HG03575 (cell line): Measurements from ENCODE around the gene TRPV4.

ENCODE experiments used
- ATAC-seq: cut with Tn5 transposase; IDR thresholded peaks from one replicate; pipeline ENCODE4 v1.9.1; 2021; ENCODE audit not compliant: unreplicated experiment, insufficient number of reproducible peaks, low FRiP score; ENCODE audit errors: extremely low read depth

Gene TRPV4

DNA sequence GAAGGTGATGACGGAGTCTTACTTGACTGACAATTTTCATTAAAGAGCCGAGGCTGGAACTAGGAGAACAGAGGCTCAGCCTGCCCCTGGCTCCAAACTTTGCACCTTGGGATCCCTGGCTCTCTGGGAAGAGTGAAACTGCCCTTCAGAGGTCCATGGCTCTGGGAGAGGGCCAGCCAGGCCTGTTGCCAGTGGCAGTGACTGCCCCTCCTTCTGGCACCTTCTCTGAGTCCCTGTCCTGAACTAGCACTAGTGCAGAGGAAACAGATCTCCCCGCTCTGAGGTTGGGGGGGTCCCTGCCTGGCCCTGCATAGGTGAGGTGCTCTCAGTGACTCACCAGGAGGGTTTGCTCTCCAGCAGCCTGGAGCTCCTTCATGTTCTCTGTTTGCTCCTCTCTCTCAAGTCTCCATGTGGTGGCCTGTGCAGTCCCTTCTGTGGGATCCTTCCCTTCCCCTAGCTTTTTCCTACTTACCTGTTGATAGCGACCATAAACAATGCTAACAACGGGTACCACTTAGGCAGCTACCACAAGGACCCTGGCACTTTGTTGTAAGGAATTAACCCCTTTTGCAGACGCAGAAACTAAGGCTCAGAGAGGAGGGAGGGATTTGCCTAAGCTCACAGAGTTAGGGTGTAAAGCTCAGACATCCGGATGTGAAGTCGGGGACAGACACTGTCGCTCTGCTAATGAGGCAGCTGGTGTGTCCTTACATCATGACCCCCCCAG lies 97.2 kb downstream of the TRPV4 start:
- ATAC-seq = no peak

DNA sequence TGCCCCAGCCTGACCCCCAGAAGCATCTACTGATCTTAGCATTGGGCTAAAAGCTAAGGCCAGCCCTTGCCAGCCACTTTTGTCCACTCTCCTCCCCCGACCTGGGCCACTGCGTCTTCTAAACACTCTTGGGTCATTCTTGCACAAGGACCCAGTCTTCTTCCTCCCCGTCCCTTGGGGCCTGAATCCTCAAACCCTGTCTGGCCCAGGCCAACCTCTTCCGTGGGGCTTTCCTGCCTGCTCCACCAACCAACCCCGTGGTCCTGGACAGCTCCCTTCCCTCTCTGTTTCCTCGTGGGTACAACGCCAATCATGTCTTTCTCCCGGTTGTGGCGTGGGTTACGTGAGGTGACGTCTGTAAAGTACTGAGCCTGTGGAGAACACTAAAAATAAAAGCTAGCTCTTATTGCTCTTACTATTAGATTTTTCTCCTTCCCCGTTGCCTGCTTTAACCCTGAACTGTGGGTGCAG lies 98.1 kb downstream of the TRPV4 start:
- no peak for ATAC-seq

DNA sequence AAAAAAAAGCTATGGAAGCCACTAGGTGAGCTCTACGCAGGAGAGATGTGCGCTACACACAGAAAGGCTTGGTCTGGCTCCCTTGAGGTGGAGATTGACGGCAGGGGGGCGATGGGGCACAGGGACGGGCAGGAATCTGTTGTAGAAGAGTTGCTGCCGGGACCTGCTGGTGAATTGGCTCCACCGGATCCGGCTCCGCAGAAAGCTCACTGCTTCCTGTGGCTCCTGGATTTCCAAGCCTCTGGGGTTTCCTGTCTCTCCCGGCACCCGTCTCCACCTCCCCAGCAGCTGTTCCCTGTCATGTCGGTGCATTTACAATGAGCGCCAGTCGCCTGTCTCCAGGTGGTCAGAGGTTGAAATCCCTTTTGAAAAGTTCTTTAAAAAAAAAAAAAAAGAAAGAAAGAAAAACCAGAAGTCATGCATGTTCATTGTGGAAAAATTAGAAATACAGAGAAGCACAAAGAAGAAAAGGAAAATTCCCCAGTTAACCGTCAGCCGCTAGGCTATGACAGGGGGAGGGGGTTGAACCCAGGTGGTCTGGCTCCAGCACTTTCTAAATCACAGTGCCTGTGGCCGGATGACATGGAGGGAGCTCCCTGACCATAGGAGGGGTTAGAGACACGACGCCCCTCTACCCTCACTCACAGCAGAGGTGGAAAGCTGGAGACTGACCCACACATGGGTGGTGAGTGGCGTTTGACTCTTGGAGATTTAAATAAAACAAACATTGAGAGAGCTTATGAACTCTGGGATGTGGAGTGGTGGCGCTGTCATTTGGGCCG lies 98.8 kb downstream of the TRPV4 start:
- no peak for ATAC-seq
